Bladder microvascular endothelial cell (primary cell): ENCODE measurements around the gene RILPL2. TPM values are rescaled to one million over a fixed set of nuclear protein-coding genes. Genes with fewer than 3 reads are reported as not detected.

Experiments used
- total RNA-seq: library from RNA; depleted of rRNA; stranded (reverse); fragments of >200 nt; gene quantifications from 2 replicates; pipeline ENCODE4 v1.2.3, GENCODE V29; 2014

RILPL2 gene
- 3.2 and 7.6 TPM in 2 replicates for total RNA-seq

GRCh38 chr12:123436017-123436964 lies at the start of gene RILPL2:
Gene RILPL2, minus strand, starts transcription at chr12:123436684. Its CDS starts 264 bp downstream, at chr12:123436420.

GRCh38 chr12:123457980-123458779 lies 21.7 kb upstream of the RILPL2 start, which contains the start of gene SNRNP35:
Gene SNRNP35, plus strand, starts transcription at chr12:123458139. Its CDS starts 7,402 bp downstream, at chr12:123465541.

Other genes with a start within 250 kb of the RILPL2 start
- gene MPHOSPH9, start 203.5 kb downstream of the RILPL2 start, total RNA-seq: 31.1 and 45.4 TPM in 2 replicates
- 7.8 and 10.7 TPM in 2 replicates for gene MTRFR, start 203.2 kb downstream of the RILPL2 start, total RNA-seq
- gene CDK2AP1, start 164.8 kb downstream of the RILPL2 start, total RNA-seq: 188 and 350 TPM in 2 replicates
- gene SBNO1, start 71.8 kb downstream of the RILPL2 start, total RNA-seq: 14.4 and 33.7 TPM in 2 replicates
- gene KMT5A, start 52.6 kb downstream of the RILPL2 start, total RNA-seq: 32.1 and 38.3 TPM in 2 replicates
- gene SNRNP35, start 21.5 kb upstream of the RILPL2 start, total RNA-seq: 14.2 and 15.4 TPM in 2 replicates
- 5.2 and 14.9 TPM in 2 replicates for gene RILPL1, start 97.0 kb upstream of the RILPL2 start, total RNA-seq
- gene TMED2, start 147.9 kb upstream of the RILPL2 start, total RNA-seq: 277 and 319 TPM in 2 replicates
- 12.1 and 15.0 TPM in 2 replicates for gene DDX55, start 165.4 kb upstream of the RILPL2 start, total RNA-seq
- gene EIF2B1, start 197.0 kb upstream of the RILPL2 start, total RNA-seq: 34.0 and 54.2 TPM in 2 replicates
- 16.7 and 28.6 TPM in 2 replicates for gene GTF2H3, start 197.1 kb upstream of the RILPL2 start, total RNA-seq
- 4.9 and 10.4 TPM in 2 replicates for gene TCTN2, start 234.4 kb upstream of the RILPL2 start, total RNA-seq